ENCODE data around the gene CXCR2. TPM values are rescaled to one million over a fixed set of nuclear protein-coding genes. Genes with fewer than 3 reads are reported as not detected.

CXCR2 gene
- total and polyA plus RNA-seq, 10 of the 15 experiments (the other 5 are each of a cell fraction or from before 2014, with no cell fraction given): 0.04 to 0.62 (median 0.16) TPM

DNA sequence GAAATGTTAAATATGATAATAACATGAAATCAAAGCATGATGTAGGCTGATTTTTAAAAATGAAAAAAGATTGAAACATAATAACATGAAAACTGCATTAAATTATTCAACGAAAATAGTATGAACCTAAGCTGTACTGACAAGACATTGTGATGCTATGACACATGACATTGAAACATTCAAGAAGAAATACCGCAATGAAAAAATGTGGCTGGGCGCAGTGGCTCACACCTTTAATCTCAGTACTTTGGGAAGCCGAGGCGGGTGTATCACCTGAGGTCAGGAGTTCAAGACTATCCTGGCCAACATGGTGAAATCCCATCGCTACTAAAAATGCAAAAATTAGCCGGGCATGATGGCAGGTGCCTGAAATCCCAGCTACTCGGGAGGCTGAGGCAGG lies 26.3 kb downstream of the CXCR2 start:
- no TSS peak for BruUV-seq (replicated peaks)
- CTCF ChIA-PET: no interaction called here
- FAIRE-seq: no peak
- TF ChIP-seq, protein P1, sequence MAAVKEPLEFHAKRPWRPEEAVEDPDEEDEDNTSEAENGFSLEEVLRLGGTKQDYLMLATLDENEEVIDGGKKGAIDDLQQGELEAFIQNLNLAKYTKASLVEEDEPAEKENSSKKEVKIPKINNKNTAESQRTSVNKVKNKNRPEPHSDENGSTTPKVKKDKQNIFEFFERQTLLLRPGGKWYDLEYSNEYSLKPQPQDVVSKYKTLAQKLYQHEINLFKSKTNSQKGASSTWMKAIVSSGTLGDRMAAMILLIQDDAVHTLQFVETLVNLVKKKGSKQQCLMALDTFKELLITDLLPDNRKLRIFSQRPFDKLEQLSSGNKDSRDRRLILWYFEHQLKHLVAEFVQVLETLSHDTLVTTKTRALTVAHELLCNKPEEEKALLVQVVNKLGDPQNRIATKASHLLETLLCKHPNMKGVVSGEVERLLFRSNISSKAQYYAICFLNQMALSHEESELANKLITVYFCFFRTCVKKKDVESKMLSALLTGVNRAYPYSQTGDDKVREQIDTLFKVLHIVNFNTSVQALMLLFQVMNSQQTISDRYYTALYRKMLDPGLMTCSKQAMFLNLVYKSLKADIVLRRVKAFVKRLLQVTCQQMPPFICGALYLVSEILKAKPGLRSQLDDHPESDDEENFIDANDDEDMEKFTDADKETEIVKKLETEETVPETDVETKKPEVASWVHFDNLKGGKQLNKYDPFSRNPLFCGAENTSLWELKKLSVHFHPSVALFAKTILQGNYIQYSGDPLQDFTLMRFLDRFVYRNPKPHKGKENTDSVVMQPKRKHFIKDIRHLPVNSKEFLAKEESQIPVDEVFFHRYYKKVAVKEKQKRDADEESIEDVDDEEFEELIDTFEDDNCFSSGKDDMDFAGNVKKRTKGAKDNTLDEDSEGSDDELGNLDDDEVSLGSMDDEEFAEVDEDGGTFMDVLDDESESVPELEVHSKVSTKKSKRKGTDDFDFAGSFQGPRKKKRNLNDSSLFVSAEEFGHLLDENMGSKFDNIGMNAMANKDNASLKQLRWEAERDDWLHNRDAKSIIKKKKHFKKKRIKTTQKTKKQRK (IDR thresholded peaks at IDR 0.05; ENCODE audit: low read depth, low read length): no peak
- TF ChIP-seq, protein P2, sequence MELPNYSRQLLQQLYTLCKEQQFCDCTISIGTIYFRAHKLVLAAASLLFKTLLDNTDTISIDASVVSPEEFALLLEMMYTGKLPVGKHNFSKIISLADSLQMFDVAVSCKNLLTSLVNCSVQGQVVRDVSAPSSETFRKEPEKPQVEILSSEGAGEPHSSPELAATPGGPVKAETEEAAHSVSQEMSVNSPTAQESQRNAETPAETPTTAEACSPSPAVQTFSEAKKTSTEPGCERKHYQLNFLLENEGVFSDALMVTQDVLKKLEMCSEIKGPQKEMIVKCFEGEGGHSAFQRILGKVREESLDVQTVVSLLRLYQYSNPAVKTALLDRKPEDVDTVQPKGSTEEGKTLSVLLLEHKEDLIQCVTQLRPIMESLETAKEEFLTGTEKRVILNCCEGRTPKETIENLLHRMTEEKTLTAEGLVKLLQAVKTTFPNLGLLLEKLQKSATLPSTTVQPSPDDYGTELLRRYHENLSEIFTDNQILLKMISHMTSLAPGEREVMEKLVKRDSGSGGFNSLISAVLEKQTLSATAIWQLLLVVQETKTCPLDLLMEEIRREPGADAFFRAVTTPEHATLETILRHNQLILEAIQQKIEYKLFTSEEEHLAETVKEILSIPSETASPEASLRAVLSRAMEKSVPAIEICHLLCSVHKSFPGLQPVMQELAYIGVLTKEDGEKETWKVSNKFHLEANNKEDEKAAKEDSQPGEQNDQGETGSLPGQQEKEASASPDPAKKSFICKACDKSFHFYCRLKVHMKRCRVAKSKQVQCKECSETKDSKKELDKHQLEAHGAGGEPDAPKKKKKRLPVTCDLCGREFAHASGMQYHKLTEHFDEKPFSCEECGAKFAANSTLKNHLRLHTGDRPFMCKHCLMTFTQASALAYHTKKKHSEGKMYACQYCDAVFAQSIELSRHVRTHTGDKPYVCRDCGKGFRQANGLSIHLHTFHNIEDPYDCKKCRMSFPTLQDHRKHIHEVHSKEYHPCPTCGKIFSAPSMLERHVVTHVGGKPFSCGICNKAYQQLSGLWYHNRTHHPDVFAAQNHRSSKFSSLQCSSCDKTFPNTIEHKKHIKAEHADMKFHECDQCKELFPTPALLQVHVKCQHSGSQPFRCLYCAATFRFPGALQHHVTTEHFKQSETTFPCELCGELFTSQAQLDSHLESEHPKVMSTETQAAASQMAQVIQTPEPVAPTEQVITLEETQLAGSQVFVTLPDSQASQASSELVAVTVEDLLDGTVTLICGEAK (IDR thresholded peaks at IDR 0.05; ENCODE audit: borderline replicate concordance): no peak
- no peak for TF ChIP-seq STAT1 (conservative IDR thresholded peaks at IDR 0.05)
- TF ChIP-seq CHD1 (IDR thresholded peaks at IDR 0.05; ENCODE audit: low read depth, low read length): no peak
- TF ChIP-seq POLR2AphosphoS5 (IDR thresholded peaks at IDR 0.05; ENCODE audit: low read length): no peak
- TF ChIP-seq, protein P3, sequence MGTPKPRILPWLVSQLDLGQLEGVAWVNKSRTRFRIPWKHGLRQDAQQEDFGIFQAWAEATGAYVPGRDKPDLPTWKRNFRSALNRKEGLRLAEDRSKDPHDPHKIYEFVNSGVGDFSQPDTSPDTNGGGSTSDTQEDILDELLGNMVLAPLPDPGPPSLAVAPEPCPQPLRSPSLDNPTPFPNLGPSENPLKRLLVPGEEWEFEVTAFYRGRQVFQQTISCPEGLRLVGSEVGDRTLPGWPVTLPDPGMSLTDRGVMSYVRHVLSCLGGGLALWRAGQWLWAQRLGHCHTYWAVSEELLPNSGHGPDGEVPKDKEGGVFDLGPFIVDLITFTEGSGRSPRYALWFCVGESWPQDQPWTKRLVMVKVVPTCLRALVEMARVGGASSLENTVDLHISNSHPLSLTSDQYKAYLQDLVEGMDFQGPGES (IDR thresholded peaks at IDR 0.05): no peak
- no peak for TF ChIP-seq NRF1 (conservative IDR thresholded peaks at IDR 0.05; ENCODE audit: low read depth, low read length)
- TF ChIP-seq, protein P4, sequence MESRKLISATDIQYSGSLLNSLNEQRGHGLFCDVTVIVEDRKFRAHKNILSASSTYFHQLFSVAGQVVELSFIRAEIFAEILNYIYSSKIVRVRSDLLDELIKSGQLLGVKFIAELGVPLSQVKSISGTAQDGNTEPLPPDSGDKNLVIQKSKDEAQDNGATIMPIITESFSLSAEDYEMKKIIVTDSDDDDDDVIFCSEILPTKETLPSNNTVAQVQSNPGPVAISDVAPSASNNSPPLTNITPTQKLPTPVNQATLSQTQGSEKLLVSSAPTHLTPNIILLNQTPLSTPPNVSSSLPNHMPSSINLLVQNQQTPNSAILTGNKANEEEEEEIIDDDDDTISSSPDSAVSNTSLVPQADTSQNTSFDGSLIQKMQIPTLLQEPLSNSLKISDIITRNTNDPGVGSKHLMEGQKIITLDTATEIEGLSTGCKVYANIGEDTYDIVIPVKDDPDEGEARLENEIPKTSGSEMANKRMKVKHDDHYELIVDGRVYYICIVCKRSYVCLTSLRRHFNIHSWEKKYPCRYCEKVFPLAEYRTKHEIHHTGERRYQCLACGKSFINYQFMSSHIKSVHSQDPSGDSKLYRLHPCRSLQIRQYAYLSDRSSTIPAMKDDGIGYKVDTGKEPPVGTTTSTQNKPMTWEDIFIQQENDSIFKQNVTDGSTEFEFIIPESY (IDR thresholded peaks at IDR 0.05): no peak
- TF ChIP-seq, protein P5, sequence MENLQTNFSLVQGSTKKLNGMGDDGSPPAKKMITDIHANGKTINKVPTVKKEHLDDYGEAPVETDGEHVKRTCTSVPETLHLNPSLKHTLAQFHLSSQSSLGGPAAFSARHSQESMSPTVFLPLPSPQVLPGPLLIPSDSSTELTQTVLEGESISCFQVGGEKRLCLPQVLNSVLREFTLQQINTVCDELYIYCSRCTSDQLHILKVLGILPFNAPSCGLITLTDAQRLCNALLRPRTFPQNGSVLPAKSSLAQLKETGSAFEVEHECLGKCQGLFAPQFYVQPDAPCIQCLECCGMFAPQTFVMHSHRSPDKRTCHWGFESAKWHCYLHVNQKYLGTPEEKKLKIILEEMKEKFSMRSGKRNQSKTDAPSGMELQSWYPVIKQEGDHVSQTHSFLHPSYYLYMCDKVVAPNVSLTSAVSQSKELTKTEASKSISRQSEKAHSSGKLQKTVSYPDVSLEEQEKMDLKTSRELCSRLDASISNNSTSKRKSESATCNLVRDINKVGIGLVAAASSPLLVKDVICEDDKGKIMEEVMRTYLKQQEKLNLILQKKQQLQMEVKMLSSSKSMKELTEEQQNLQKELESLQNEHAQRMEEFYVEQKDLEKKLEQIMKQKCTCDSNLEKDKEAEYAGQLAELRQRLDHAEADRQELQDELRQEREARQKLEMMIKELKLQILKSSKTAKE (IDR thresholded peaks at IDR 0.05; ENCODE audit: low read depth, poor library complexity, severe bottlenecking): no peak

More for the DNA sequence above, 26.3 kb downstream of the CXCR2 start:
- ChIA-PET RAD21 (ENCODE audit: unreplicated experiment) (no interaction called here), SMC1A (ENCODE audit: uncharacterized antibody, unreplicated experiment) (no interaction called here), POLR2A (no interaction called here)
- Histone ChIP-seq H2AFZ (ENCODE audit: control insufficient read depth, low read depth, low read length) (no peak overlapping the region), H3K36me3 (ENCODE audit: control insufficient read depth in 2 of 2, insufficient read depth in 2 of 2, low read length in 1 of 2) (no peaks in the 10 kb centered on the region), H3K79me2 (ENCODE audit: control insufficient read depth, insufficient read depth, low read length) (no peaks in the 10 kb centered on the region), H3K27me3 (replicated peaks in 1 of 2; ENCODE audit: control insufficient read depth in 2 of 2, insufficient read depth in 2 of 2, low read length in 1 of 2) (peaks cover 0 to 2% of the 10 kb centered on the region in 2 experiments; a peak in 1 of 4 replicates), H3K9me3 (replicated peaks; ENCODE audit: control insufficient read depth, insufficient read depth, low read length) (no peaks in the 10 kb centered on the region), H3K4me3 (no peak overlapping the region), H3K4me2 (ENCODE audit: control insufficient read depth, insufficient read depth) (no peak overlapping the region), H3K4me1 (ENCODE audit: control insufficient read depth, insufficient read depth, low read length) (peaks cover 4% of the 10 kb centered on the region), H4K20me1 (ENCODE audit: control insufficient read depth, insufficient read depth) (no peaks in the 10 kb centered on the region), H3K9ac (ENCODE audit: control insufficient read depth, insufficient read depth, low read length) (no peak overlapping the region), H3K27ac (ENCODE audit: control insufficient read depth, insufficient read depth) (no peak overlapping the region)
- intact Hi-C loops (cut with micrococcal nuclease; ENCODE audit: unreplicated experiment): no loop called here
- no peak for DNase-seq (ENCODE audit: low read depth, low spot score)
- in situ Hi-C loops (cut with MboI): no loop called here
- ATAC-seq: no peak
- whole genome bisulfite sequencing (ENCODE audit: insufficient coverage, insufficient replicate concordance, low lambda C conversion rate, missing lambda C conversion rate): 49% methylated on average over 8 of the region's 8 CpGs
